Activated T-cell treated with anti-CD3 and anti-CD28 coated beads for 1 hour (primary cell): ENCODE measurements around the gene HEG1.
A peak's percentile ranks its signal among the peaks of the same experiment; 100 is the strongest.
"Not testable (repeated sequence)": the region's sequence is repeated elsewhere in the genome, so short reads cannot be mapped to it uniquely, and the experiment has no call there.

Experiments used
- DNase-seq: peaks from one replicate; pipeline ENCODE4 v3.0.0-alpha.2; 2020; ENCODE audit warnings: low read depth

HEG1 gene, protein sequence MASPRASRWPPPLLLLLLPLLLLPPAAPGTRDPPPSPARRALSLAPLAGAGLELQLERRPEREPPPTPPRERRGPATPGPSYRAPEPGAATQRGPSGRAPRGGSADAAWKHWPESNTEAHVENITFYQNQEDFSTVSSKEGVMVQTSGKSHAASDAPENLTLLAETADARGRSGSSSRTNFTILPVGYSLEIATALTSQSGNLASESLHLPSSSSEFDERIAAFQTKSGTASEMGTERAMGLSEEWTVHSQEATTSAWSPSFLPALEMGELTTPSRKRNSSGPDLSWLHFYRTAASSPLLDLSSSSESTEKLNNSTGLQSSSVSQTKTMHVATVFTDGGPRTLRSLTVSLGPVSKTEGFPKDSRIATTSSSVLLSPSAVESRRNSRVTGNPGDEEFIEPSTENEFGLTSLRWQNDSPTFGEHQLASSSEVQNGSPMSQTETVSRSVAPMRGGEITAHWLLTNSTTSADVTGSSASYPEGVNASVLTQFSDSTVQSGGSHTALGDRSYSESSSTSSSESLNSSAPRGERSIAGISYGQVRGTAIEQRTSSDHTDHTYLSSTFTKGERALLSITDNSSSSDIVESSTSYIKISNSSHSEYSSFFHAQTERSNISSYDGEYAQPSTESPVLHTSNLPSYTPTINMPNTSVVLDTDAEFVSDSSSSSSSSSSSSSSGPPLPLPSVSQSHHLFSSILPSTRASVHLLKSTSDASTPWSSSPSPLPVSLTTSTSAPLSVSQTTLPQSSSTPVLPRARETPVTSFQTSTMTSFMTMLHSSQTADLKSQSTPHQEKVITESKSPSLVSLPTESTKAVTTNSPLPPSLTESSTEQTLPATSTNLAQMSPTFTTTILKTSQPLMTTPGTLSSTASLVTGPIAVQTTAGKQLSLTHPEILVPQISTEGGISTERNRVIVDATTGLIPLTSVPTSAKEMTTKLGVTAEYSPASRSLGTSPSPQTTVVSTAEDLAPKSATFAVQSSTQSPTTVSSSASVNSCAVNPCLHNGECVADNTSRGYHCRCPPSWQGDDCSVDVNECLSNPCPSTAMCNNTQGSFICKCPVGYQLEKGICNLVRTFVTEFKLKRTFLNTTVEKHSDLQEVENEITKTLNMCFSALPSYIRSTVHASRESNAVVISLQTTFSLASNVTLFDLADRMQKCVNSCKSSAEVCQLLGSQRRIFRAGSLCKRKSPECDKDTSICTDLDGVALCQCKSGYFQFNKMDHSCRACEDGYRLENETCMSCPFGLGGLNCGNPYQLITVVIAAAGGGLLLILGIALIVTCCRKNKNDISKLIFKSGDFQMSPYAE (N-terminal part only)

DNA sequence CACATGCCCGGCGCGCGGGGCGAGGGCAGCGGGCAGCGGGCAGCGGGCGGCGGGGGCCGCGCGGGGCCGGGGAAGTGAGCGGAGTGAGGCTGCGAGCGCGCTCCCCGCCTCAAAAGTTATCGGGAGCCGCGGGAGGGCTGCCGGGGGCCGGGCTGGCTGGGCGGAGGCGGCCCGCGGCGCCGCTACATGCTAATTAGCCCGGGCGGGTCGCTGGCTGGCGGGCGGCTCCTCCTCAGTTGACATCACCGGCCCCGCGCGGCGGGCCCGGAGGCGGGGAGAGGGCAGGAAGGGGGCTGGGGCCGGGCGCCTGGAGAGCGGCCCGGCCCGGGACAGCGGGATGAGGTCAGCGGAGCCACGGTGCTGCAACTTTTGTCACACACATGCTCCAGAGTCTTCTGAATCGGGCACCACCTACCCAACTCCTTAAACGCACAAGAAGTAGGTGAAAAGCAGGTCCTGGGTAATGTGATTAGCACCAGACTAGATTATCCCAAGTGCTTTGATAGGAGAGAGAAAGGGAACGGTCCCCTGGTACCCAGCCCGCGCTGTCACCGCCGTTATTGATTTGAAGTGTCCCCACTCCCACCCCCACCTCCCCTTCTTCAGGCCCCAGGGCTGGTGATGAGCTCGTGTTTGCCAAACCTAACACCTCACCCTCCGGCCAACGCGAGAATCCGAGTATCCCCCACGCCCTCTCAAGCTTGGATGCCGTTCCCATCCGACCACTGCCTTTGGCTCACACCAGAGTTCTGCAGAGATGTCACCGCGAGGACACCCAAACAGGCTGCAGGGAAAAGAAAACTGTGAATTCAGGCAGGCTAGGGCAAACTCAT lies at the start of gene HEG1:
TSS of gene HEG1 (minus strand) at position 85 of the 833 bp plus-strand sequence. CDS start 107 bp downstream, outside the sequence.
- DNase-seq = peak; percentile 65

DNA sequence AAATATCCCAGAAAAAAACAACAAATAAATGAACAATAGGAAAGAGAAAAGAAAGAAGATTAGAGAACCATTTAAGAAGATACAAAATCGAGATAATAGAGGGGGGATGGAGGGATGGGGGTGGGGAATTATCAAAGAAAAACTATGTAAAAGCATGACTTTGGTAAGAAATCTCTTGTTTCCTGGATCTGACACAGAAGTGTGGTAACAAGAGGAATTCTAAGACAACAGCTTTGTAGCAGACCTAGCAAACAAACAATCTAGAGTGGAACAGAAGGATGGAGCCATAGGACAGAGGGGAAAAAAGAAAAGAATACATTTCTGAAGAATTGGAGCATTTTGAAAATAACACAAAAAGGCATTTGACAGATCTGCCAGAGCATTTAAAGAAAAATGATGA lies 49.3 kb upstream of the HEG1 start:
- DNase-seq = no peak

DNA sequence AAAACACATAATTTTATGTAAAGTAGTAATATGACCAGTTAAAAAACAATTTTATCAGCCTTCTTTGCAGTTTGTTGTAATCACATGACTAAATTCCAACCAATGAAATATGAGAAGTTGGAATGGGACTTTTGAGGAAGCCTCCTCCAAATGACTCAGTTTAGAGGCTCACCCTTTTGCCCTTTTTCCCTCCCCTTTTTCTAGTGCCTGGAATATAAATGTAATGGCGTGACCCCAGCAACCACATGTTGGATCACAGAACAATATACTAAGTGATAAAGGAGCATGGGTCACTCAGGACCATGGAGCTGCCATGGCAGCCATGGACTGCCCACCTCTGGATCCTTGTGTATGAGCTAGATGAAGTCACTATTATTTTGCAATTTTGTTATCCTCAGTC lies 48.8 kb upstream of the HEG1 start:
- no peak for DNase-seq

DNA sequence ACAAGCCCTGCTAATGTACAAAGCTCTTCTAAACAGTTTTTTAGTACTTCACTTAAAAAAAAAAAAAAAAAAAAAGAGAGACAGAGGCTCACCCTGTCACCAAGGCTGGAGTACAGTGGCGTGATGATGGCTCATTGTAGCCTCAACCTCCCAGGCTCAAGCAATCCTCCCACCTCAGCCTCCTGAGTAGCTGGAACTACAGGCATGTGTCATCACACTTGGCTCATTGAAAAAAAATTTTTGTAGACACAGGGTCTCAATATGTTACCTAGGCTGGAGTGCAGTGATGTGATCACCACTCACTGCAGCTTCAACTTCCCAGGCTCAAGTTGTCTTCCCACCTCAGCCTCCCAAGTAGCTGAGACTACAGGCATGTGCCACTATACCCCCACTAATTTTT lies 47.6 kb upstream of the HEG1 start:
- no peak for DNase-seq

- DNase-seq = no peak
Observed at GRCh38 chr3:125102470-125102869, 46.7 kb upstream of the HEG1 start.

DNA sequence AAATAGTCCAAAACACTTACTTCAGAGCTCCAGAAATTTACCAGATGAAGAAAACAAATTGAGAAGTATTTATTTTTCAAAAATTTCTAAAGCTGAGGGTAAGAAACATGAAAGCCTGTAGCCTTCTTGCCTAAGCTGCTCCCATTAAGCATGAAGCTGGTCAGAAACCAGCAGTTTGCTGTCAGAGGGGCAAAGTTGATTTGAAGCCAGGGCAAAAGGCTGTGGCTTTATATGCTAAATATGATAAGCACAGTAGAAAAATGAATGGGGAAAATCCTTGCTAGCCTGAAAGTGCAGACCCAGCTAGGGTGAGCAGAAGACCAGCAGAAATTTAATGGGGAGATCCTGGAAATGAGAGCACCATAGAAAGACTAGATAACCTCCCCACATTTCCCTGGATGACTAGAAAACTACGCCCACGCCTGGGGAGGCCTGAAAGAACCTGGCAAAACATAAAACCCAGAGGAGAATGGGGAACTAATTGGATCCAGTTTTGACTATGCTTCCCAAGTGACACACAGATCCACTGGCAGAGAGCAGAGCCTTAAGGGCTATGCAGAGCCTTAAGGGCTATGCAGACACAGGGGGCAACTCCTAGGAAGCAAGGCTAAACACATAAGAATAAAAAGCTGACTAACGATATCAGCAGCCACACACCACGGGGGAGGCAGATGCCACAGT lies 43.0 kb upstream of the HEG1 start:
- no peak for DNase-seq

- DNase-seq = no peak
Observed at GRCh38 chr3:125090649-125091048, 34.9 kb upstream of the HEG1 start.

- DNase-seq = no peak
Observed at GRCh38 chr3:125087768-125088391, 32.1 kb upstream of the HEG1 start.

DNA sequence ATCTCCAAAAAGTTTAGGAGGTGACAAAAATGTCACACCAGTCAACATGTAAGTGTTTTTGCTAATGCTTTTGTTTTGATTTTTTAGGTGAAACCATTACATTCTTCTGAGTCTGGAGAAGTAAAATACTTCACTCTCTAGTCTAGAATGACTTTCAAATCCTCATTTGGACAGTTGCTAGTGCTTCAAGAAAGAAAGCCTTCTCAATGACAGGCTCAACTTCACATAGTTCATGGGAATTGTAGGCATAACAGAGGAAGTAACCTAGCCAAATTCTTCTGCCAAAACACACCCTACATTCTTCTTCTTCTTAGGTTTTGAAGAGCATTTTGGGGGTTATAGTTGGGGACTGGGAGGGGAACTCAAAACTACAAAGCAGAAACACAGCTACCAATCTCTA lies 29.4 kb upstream of the HEG1 start:
- no peak for DNase-seq

DNA sequence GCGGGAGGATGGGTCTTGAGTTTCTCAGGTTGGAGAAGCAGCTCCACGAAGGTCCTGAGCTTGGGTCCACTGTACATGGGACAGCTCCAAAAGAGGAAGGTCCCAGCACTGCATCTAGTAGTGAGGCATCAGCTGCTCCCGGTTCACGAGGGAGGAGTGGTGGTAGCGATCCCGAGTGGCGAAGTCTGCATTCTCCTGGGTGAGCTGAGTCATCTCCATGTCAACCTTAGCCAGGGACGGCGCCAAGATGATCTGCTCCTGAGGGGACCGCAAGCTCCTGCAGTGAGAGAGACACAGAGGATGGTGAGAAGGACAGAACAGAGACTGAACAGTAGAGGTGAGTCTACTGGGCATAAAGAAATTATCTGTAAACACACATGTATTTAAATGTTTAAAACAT lies 28.0 kb upstream of the HEG1 start:
- no peak for DNase-seq

- not testable (repeated sequence) for DNase-seq
Observed at GRCh38 chr3:125082339-125082738, 26.5 kb upstream of the HEG1 start.

DNA sequence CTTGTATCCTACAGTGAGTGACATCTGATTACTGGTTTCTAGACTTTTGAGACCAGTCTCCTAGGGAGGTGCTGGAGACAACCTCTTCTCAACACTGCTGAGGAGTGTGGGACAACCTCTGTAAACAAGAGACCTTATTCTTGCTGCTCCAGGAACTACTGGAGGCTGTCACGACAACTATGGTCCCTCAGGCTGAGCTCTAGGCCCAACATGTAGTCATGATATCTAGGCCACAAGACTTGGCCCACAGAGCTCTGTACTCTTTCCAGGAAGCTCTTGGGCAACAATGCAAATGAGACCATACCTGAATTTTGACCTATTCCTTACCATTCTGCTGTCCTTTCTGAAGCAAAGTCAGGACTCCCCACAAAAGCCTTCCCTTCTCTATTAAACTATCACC lies 24.3 kb upstream of the HEG1 start:
- DNase-seq = no peak

GRCh38 chr3:125079675-125080045 lies 23.9 kb upstream of the HEG1 start:
- DNase-seq = no peak

- DNase-seq = no peak
Observed at GRCh38 chr3:125078951-125079674, 23.3 kb upstream of the HEG1 start.

DNA sequence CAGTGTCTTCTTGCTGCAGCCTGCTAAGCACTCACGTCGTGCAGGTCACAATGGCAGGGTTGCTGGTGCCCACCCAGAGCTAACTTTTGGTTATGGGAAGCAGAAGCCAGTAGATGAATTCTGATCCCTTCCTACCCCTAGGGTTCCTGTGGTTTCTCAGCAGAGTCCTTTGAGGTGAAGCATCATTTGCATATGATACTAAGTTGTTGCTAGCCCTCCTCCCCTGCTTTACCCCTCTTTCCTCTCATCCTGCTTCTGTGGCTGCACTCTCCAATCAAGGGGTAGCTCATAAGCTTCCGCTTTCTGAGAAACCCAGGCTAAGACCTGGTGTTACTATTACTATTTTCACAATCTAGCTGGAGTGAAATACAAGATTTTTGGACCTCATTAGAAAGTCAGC lies 22.1 kb upstream of the HEG1 start:
- DNase-seq = no peak

DNA sequence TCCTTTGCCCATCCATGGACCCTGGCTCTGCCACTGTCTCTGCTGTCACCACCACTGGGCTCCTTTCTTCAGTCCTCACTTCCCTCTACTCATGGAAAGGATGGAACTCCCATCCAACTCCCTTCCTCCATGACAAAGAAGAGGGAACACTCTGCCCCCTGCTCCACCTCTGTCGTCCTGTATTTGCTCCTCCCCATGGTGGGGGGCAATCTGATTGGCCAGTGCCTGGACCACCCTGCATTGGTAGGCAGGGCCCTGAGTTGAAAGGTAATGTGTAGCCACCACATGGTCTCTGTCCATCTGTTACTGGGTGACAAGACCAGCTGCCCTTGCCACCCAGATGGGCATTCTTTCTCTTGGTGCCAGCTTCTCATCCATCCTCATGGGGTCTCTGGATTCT lies 20.7 kb upstream of the HEG1 start:
- DNase-seq = no peak

DNA sequence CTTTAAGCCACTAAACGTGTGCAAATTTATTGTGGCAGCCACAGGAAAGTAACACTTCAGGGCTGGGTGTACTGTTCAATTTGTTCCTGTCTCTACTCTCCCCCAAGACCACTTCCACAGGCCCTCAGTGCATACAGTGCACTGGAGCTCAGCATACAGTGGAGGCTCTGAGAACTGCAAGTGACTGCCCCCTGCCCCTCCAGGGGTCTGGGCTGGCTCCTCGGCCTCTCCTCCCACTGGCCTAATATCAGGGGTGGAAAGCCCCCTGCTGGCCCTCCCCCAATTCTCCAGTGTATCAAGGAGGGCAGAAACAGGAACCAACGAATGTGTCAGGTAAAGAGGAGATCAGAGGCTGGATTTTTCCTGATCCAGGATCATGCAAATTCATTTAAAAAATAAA lies 19.9 kb upstream of the HEG1 start:
- no peak for DNase-seq

GRCh38 chr3:125073390-125073905 lies 17.7 kb upstream of the HEG1 start:
- no peak for DNase-seq

DNA sequence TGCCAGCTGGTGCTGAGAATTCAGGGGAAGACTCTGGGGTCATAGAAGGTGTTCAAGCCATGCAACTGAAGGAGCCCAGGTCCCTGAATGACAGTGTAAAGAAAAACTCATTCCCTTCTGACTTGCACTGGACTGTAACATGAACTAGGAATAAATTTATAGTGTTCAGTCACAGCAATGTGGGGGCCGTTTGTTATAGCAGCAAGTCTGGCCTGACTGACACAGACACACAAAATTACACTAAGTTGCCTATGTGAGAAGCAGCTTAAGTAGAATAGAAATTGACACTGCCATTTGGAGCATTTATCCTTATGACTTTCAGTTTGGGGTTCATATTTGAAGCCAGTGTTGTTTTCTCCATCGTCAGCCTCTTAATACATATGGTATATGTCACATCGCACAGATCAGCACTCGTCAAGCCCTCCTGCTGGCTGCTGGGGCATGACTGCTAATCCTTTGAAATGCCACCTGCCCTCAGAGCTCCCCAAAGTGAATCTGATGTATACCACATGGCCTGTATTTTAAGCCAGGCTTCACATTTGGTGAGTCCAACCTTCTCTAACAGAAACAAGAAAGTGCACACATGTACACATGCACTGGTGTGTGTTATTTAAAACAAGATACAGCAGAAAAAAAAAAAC lies 17.1 kb upstream of the HEG1 start:
- no peak for DNase-seq
